ENCODE results near the gene UBXN11. TPM values are rescaled to one million over a fixed set of nuclear protein-coding genes. Genes with fewer than 3 reads are reported as not detected.

Gene UBXN11
- total RNA-seq, 2 donors from 2014 or later, result 12.2 to 14.8 TPM

GRCh38 chr1:26233903-26234643 is 72.4 kb downstream of the UBXN11 start, which contains the start of gene CEP85:
Gene CEP85 (plus strand): TSS chr1:26234200. CDS start chr1:26239784, 5,584 bp downstream.
- TF ChIP-seq POLR2A (IDR thresholded peaks at IDR 0.05) (peak; percentile 84 to 90 (median 88)), CTCF (IDR thresholded peaks at IDR 0.05) (peak; percentile 79 to 98 (median 98))
- peak within 1 kb of the TSS; percentile 38 to 51 for H3K4me3 ChIP-seq
- DNase-seq, result peak; percentile 99
- H3K27ac ChIP-seq, result peak within 1 kb of the TSS; percentile 79 to 95 (median 86)
- H3K36me3 ChIP-seq (replicated peaks in 1 of 2; ENCODE audit: insufficient read depth in 1 of 2, low read depth in 2 of 2), result no peaks in the 10 kb centered on the region
- intact Hi-C loops (cut with DNase I), result no loop called here
- WGBS, 2 donors, result 0% methylated on average over 39 to 72 of the region's 73 CpGs
- peak; percentile 97 for ATAC-seq
- H3K27me3 ChIP-seq, result no peaks in the 10 kb centered on the region
- H3K4me1 ChIP-seq, result peaks cover 11% of the 10 kb centered on the region
- H3K9me3 ChIP-seq, result no peaks in the 10 kb centered on the region

Other genes starting within 250 kb of the UBXN11 start
- not detected for gene TRIM63, start 239.0 kb downstream of the UBXN11 start, total RNA-seq
- gene PDIK1L, start 194.8 kb downstream of the UBXN11 start, total RNA-seq, result 1 to 10 TPM; 5.6 to 7.8 TPM
- gene FAM110D, start 147.6 kb downstream of the UBXN11 start, total RNA-seq, result 1 to 10 TPM; 3.1 to 4.6 TPM
- not detected for gene C1orf232, start 137.7 kb downstream of the UBXN11 start, total RNA-seq
- 10 to 100 TPM; 25.2 to 33.0 TPM for gene ZNF593, start 136.7 kb downstream of the UBXN11 start, total RNA-seq
- gene ZNF593OS, start 134.8 kb downstream of the UBXN11 start, total RNA-seq, result not detected
- gene CNKSR1, start 129.1 kb downstream of the UBXN11 start, total RNA-seq, result 10 to 100 TPM; 30.0 to 47.7 TPM
- gene CATSPER4, start 116.0 kb downstream of the UBXN11 start, total RNA-seq, result not detected
- gene CEP85, start 72.4 kb downstream of the UBXN11 start, total RNA-seq, result 1 to 10 TPM; 6.2 to 6.9 TPM
- 10 to 100 TPM; 38.2 to 43.1 TPM for gene SH3BGRL3, start 26.6 kb downstream of the UBXN11 start, total RNA-seq
- not detected for gene CD52, start 11.3 kb upstream of the UBXN11 start, total RNA-seq
- 1 to 10 TPM in 1 of 2 donors, not detected in 1; 3.6 TPM for gene CRYBG2, start 47.5 kb upstream of the UBXN11 start, total RNA-seq
- not detected for gene ZNF683, start 66.1 kb upstream of the UBXN11 start, total RNA-seq
- not detected for gene LIN28A, start 104.2 kb upstream of the UBXN11 start, total RNA-seq
- gene DHDDS, start 125.7 kb upstream of the UBXN11 start, total RNA-seq, result 10 to 100 TPM; 21.3 to 52.4 TPM
- 100 to 1,000 TPM in 1 of 2 donors, 10 to 100 TPM in 1; 75.8 to 120 TPM for gene HMGN2, start 165.8 kb upstream of the UBXN11 start, total RNA-seq
- 10 to 100 TPM; 20.1 to 30.4 TPM for gene RPS6KA1, start 223.1 kb upstream of the UBXN11 start, total RNA-seq

Data from body of pancreas (tissue), 4 donors.